Right lung (tissue), 5 donors: ENCODE measurements around the gene GLB1L2. TPM values are rescaled to one million over a fixed set of nuclear protein-coding genes. Genes with fewer than 3 reads are reported as not detected.

ENCODE experiments used
- DNase-seq, 2 donors: peaks; one replicate each; pipeline ENCODE4 v3.0.0-alpha.2; 2013
- polyA plus RNA-seq, 5 donors: library from polyadenylated mRNA; unstranded; fragments of 120-200 nt; gene quantifications; one replicate each; pipeline versions ENCODE4 v1.2.1 to v1.2.3, GENCODE V29; 2013; ENCODE audit warnings: inconsistent platforms in 1 of 5, low replicate concordance in 1 of 5; ENCODE audit not compliant: insufficient read length in 5 of 5, insufficient read depth in 1 of 5

Gene GLB1L2
- polyA plus RNA-seq, 5 donors, result 4.7 to 6.0 (median 4.8) TPM

- peak; percentile 52 to 62 for DNase-seq
Measured at GRCh38 chr11:134385774-134386565, 54.2 kb downstream of the GLB1L2 start.

- DNase-seq, result no peak
Measured at GRCh38 chr11:134386945-134387344, 55.2 kb downstream of the GLB1L2 start.

- DNase-seq, result no peak
Measured at GRCh38 chr11:134387501-134387900, 55.7 kb downstream of the GLB1L2 start.

GRCh38 chr11:134388590-134388989, 56.8 kb downstream of the GLB1L2 start:
- no peak for DNase-seq

- DNase-seq, result no peak
Measured at GRCh38 chr11:134389464-134390180, 57.8 kb downstream of the GLB1L2 start.

GRCh38 chr11:134390706-134391569, 59.1 kb downstream of the GLB1L2 start:
- no peak for DNase-seq

- DNase-seq, result no peak
Measured at GRCh38 chr11:134391656-134392055, 59.9 kb downstream of the GLB1L2 start.

- DNase-seq, result no peak
Measured at GRCh38 chr11:134392953-134393615, 61.3 kb downstream of the GLB1L2 start.

- no peak for DNase-seq
Measured at GRCh38 chr11:134393638-134394037, 61.9 kb downstream of the GLB1L2 start.

GRCh38 chr11:134394311-134394710, 62.5 kb downstream of the GLB1L2 start:
- no peak for DNase-seq

- no peak for DNase-seq
Measured at GRCh38 chr11:134395002-134395401, 63.2 kb downstream of the GLB1L2 start.

GRCh38 chr11:134397304-134398078, 65.7 kb downstream of the GLB1L2 start:
- DNase-seq, result no peak

- no peak for DNase-seq
Measured at GRCh38 chr11:134398079-134398444, 66.3 kb downstream of the GLB1L2 start.

GRCh38 chr11:134398644-134399292, 67.0 kb downstream of the GLB1L2 start:
- no peak for DNase-seq

- DNase-seq, result no peak
Measured at GRCh38 chr11:134399293-134399654, 67.5 kb downstream of the GLB1L2 start.

- no peak for DNase-seq
Measured at GRCh38 chr11:134399996-134400395, 68.2 kb downstream of the GLB1L2 start.

- no peak for DNase-seq
Measured at GRCh38 chr11:134401825-134402809, 70.3 kb downstream of the GLB1L2 start.

GRCh38 chr11:134402910-134403309, 71.1 kb downstream of the GLB1L2 start:
- DNase-seq, result no peak
